HEK293 (cell line): ENCODE results near the gene HOXA3.

Experiments used
- BCL11A ChIP-seq: fragments of 450-650 bp; formaldehyde crosslinking; IDR thresholded peaks from 2 replicates; pipeline ENCODE4 v1.5.1; 2016; ENCODE audit warnings: low read depth, missing biosample characterization, missing genetic modification characterization
- BCL11B ChIP-seq: fragments of 450-650 bp; formaldehyde crosslinking; IDR thresholded peaks from 2 replicates; pipeline ENCODE4 v1.5.1; 2016; ENCODE audit warnings: low read depth, missing biosample characterization, missing genetic modification characterization
- EGR2 ChIP-seq: fragments of 450-650 bp; formaldehyde crosslinking; IDR thresholded peaks from 2 replicates; pipeline ENCODE4 v1.5.1; 2016; ENCODE audit warnings: low read depth, missing biosample characterization, missing genetic modification characterization
- HOXA7 ChIP-seq: sonication (generic); formaldehyde crosslinking; IDR thresholded peaks from 2 replicates; pipeline ENCODE4 v1.8.1; 2022; ENCODE audit warnings: missing genetic modification reagents, borderline replicate concordance
- KLF16 ChIP-seq: fragments of 450-650 bp; formaldehyde crosslinking; IDR thresholded peaks from 2 replicates; pipeline ENCODE4 v1.5.1; 2017; ENCODE audit warnings: missing biosample characterization, missing genetic modification characterization
- OSR2 ChIP-seq: fragments of 450-650 bp; formaldehyde crosslinking; IDR thresholded peaks from 2 replicates; pipeline ENCODE4 v1.5.1; 2016; ENCODE audit warnings: missing biosample characterization, missing genetic modification characterization
- SP3 ChIP-seq: fragments of 450-650 bp; formaldehyde crosslinking; IDR thresholded peaks from 2 replicates; pipeline ENCODE4 v1.5.1; 2016; ENCODE audit warnings: missing biosample characterization, missing genetic modification characterization
- WT1 ChIP-seq: fragments of 450-650 bp; formaldehyde crosslinking; IDR thresholded peaks from 2 replicates; pipeline ENCODE4 v1.5.1; 2016; ENCODE audit warnings: missing biosample characterization, missing genetic modification characterization
- ZBTB17 ChIP-seq: fragments of 450-650 bp; formaldehyde crosslinking; IDR thresholded peaks from 2 replicates; pipeline ENCODE4 v1.5.1; 2016; ENCODE audit warnings: missing biosample characterization, missing genetic modification characterization
- ZIC2 ChIP-seq: fragments of 450-650 bp; formaldehyde crosslinking; IDR thresholded peaks from 2 replicates; pipeline ENCODE4 v1.5.1; 2016; ENCODE audit warnings: missing biosample characterization, missing genetic modification characterization
- ZNF202 ChIP-seq: fragments of 450-650 bp; formaldehyde crosslinking; IDR thresholded peaks from 2 replicates; pipeline ENCODE4 v1.5.1; 2016; ENCODE audit warnings: missing biosample characterization, missing genetic modification characterization, borderline replicate concordance
- ZNF366 ChIP-seq: fragments of 450-650 bp; formaldehyde crosslinking; conservative IDR thresholded peaks from 2 replicates; pipeline ENCODE4 v1.5.1; 2016; ENCODE audit warnings: missing biosample characterization, missing genetic modification characterization
- ZNF423 ChIP-seq: fragments of 450-650 bp; formaldehyde crosslinking; IDR thresholded peaks from 2 replicates; pipeline ENCODE4 v1.5.1; 2016; ENCODE audit warnings: missing biosample characterization, missing genetic modification characterization
- ZNF426 ChIP-seq: fragments of 450-650 bp; formaldehyde crosslinking; IDR thresholded peaks from 2 replicates; pipeline ENCODE4 v1.5.1; 2017; ENCODE audit warnings: missing biosample characterization, missing genetic modification characterization, mild to moderate bottlenecking, inconsistent platforms, moderate library complexity
- ZNF510 ChIP-seq: fragments of 450-650 bp; formaldehyde crosslinking; IDR thresholded peaks from 2 replicates; pipeline ENCODE4 v1.5.1; 2018; ENCODE audit warnings: mild to moderate bottlenecking, missing genetic modification characterization, missing biosample characterization; ENCODE audit not compliant: insufficient replicate concordance
- ZNF555 ChIP-seq: fragments of 450-650 bp; formaldehyde crosslinking; conservative IDR thresholded peaks from 2 replicates; pipeline ENCODE4 v1.5.1; 2017; ENCODE audit warnings: missing biosample characterization, mild to moderate bottlenecking, missing genetic modification characterization, inconsistent platforms
- ZNF561 ChIP-seq: fragments of 450-650 bp; IDR thresholded peaks from 2 replicates; pipeline ENCODE4 v1.5.1; 2018; ENCODE audit warnings: missing biosample characterization, missing genetic modification characterization, borderline replicate concordance
- ZNF596 ChIP-seq: fragments of 450-650 bp; IDR thresholded peaks from 2 replicates; pipeline ENCODE4 v1.5.0; 2018; ENCODE audit warnings: missing biosample characterization, mild to moderate bottlenecking, missing genetic modification characterization, moderate library complexity
- TF ChIP-seq, protein P1 (sequence below): fragments of 450-650 bp; formaldehyde crosslinking; IDR thresholded peaks from 2 replicates; pipeline ENCODE4 v1.5.1; 2016; ENCODE audit warnings: missing biosample characterization, missing genetic modification characterization
- TF ChIP-seq, protein P2 (sequence below): fragments of 450-650 bp; formaldehyde crosslinking; IDR thresholded peaks from 2 replicates; pipeline ENCODE4 v1.5.1; 2016; ENCODE audit warnings: missing biosample characterization, missing genetic modification characterization
- TF ChIP-seq, protein P3 (sequence below): fragments of 450-650 bp; formaldehyde crosslinking; IDR thresholded peaks from 2 replicates; pipeline ENCODE4 v1.5.1; 2016; ENCODE audit warnings: missing biosample characterization, missing genetic modification characterization
- TF ChIP-seq, protein P4 (sequence below): fragments of 450-650 bp; formaldehyde crosslinking; IDR thresholded peaks from 2 replicates; pipeline ENCODE4 v1.5.1; 2017; ENCODE audit warnings: missing biosample characterization, missing genetic modification characterization
- TF ChIP-seq, protein P5 (sequence below): fragments of 450-650 bp; formaldehyde crosslinking; IDR thresholded peaks from 2 replicates; pipeline ENCODE4 v1.5.1; 2017; ENCODE audit warnings: missing biosample characterization, mild to moderate bottlenecking, missing genetic modification characterization, moderate library complexity
- TF ChIP-seq, protein P6 (sequence below): fragments of 450-650 bp; formaldehyde crosslinking; IDR thresholded peaks from 2 replicates; pipeline ENCODE4 v1.5.1; 2016; ENCODE audit warnings: missing biosample characterization, missing genetic modification characterization
- TF ChIP-seq, protein P7 (sequence below): fragments of 450-650 bp; formaldehyde crosslinking; IDR thresholded peaks from 2 replicates; pipeline ENCODE4 v1.5.1; 2016; ENCODE audit warnings: missing biosample characterization, missing genetic modification characterization

Gene HOXA3

DNA sequence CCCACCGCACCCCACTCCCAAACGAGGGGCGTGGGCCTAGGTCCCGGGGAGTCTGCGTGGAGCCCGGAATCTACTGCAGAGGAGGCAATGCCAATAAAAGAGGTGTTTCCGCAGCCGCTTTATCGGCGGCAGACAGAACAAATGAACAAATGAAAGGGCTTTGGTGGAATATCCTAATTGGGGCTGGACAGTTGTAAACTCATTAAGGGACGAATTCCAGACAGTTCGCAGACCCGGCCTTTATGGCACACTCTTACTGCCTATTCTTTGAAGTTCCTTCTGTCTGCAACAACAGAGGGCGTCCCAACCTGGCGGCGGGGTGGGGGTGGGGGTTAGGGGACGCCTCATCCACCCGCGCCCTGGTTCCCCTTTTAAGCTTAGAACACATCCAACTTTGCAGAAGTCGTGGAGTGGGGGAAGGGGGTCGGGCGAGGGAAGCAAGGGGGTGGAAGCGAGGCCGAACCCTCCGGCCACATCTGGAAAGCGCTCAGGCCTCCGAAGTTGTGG, 8.9 kb upstream of the HOXA3 start (continued):
- TF ChIP-seq, protein P1, sequence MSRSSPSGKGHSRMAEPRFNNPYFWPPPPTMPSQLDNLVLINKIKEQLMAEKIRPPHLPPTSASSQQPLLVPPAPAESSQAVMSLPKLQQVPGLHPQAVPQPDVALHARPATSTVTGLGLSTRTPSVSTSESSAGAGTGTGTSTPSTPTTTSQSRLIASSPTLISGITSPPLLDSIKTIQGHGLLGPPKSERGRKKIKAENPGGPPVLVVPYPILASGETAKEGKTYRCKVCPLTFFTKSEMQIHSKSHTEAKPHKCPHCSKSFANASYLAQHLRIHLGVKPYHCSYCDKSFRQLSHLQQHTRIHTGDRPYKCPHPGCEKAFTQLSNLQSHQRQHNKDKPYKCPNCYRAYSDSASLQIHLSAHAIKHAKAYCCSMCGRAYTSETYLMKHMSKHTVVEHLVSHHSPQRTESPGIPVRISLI (tag by site-specific recombination): no peak
- TF ChIP-seq EGR2 (tag by site-specific recombination): peak; percentile 57; the same call in 1 of the 2 replicates
- TF ChIP-seq, protein P2, sequence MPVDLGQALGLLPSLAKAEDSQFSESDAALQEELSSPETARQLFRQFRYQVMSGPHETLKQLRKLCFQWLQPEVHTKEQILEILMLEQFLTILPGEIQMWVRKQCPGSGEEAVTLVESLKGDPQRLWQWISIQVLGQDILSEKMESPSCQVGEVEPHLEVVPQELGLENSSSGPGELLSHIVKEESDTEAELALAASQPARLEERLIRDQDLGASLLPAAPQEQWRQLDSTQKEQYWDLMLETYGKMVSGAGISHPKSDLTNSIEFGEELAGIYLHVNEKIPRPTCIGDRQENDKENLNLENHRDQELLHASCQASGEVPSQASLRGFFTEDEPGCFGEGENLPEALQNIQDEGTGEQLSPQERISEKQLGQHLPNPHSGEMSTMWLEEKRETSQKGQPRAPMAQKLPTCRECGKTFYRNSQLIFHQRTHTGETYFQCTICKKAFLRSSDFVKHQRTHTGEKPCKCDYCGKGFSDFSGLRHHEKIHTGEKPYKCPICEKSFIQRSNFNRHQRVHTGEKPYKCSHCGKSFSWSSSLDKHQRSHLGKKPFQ (tag by site-specific recombination): no peak
- TF ChIP-seq BCL11B (tag by site-specific recombination): 0 out of 2 replicates have a peak, but pooled peaks have one; percentile 43
- TF ChIP-seq ZNF202: no peak
- no peak for TF ChIP-seq HOXA7
- 0 out of 2 replicates have a peak, but pooled peaks have one; percentile 29 for TF ChIP-seq ZNF366 (tag by site-specific recombination)
- TF ChIP-seq ZNF555: no peak
- peak; percentile 83 for TF ChIP-seq BCL11A (tag by site-specific recombination)
- TF ChIP-seq, protein P3, sequence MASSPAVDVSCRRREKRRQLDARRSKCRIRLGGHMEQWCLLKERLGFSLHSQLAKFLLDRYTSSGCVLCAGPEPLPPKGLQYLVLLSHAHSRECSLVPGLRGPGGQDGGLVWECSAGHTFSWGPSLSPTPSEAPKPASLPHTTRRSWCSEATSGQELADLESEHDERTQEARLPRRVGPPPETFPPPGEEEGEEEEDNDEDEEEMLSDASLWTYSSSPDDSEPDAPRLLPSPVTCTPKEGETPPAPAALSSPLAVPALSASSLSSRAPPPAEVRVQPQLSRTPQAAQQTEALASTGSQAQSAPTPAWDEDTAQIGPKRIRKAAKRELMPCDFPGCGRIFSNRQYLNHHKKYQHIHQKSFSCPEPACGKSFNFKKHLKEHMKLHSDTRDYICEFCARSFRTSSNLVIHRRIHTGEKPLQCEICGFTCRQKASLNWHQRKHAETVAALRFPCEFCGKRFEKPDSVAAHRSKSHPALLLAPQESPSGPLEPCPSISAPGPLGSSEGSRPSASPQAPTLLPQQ (tag by site-specific recombination): 0 out of 2 replicates have a peak, but pooled peaks have one; percentile 46
- TF ChIP-seq KLF16 (tag by site-specific recombination): 0 out of 2 replicates have a peak, but pooled peaks have one; percentile 30
- TF ChIP-seq, protein P4, sequence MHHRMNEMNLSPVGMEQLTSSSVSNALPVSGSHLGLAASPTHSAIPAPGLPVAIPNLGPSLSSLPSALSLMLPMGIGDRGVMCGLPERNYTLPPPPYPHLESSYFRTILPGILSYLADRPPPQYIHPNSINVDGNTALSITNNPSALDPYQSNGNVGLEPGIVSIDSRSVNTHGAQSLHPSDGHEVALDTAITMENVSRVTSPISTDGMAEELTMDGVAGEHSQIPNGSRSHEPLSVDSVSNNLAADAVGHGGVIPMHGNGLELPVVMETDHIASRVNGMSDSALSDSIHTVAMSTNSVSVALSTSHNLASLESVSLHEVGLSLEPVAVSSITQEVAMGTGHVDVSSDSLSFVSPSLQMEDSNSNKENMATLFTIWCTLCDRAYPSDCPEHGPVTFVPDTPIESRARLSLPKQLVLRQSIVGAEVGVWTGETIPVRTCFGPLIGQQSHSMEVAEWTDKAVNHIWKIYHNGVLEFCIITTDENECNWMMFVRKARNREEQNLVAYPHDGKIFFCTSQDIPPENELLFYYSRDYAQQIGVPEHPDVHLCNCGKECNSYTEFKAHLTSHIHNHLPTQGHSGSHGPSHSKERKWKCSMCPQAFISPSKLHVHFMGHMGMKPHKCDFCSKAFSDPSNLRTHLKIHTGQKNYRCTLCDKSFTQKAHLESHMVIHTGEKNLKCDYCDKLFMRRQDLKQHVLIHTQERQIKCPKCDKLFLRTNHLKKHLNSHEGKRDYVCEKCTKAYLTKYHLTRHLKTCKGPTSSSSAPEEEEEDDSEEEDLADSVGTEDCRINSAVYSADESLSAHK (tag by site-specific recombination): peak; percentile 59
- peak; percentile 3; the same call in 1 of the 2 replicates for TF ChIP-seq ZBTB17 (tag by site-specific recombination)
- TF ChIP-seq ZNF561 (tag by site-specific recombination): peak; percentile 28; the same call in 1 of the 2 replicates
- peak; percentile 66 for TF ChIP-seq OSR2
- 0 out of 2 replicates have a peak, but pooled peaks have one; percentile 22 for TF ChIP-seq SP3 (tag by site-specific recombination)
- no peak for TF ChIP-seq ZIC2 (tag by site-specific recombination)
- TF ChIP-seq, protein P5, sequence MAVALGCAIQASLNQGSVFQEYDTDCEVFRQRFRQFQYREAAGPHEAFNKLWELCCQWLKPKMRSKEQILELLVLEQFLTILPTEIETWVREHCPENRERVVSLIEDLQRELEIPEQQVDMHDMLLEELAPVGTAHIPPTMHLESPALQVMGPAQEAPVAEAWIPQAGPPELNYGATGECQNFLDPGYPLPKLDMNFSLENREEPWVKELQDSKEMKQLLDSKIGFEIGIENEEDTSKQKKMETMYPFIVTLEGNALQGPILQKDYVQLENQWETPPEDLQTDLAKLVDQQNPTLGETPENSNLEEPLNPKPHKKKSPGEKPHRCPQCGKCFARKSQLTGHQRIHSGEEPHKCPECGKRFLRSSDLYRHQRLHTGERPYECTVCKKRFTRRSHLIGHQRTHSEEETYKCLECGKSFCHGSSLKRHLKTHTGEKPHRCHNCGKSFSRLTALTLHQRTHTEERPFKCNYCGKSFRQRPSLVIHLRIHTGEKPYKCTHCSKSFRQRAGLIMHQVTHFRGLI (tag by site-specific recombination): no peak
- peak; percentile 69; the same call in 1 of the 2 replicates for TF ChIP-seq WT1 (tag by site-specific recombination)
- no peak; the same call in 1 of the 2 replicates for TF ChIP-seq ZNF596 (tag by site-specific recombination)
- TF ChIP-seq, protein P6, sequence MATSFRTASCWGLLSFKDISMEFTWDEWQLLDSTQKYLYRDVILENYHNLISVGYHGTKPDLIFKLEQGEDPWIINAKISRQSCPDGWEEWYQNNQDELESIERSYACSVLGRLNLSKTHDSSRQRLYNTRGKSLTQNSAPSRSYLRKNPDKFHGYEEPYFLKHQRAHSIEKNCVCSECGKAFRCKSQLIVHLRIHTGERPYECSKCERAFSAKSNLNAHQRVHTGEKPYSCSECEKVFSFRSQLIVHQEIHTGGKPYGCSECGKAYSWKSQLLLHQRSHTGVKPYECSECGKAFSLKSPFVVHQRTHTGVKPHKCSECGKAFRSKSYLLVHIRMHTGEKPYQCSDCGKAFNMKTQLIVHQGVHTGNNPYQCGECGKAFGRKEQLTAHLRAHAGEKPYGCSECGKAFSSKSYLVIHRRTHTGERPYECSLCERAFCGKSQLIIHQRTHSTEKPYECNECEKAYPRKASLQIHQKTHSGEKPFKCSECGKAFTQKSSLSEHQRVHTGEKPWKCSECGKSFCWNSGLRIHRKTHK: no peak
- TF ChIP-seq, protein P7, sequence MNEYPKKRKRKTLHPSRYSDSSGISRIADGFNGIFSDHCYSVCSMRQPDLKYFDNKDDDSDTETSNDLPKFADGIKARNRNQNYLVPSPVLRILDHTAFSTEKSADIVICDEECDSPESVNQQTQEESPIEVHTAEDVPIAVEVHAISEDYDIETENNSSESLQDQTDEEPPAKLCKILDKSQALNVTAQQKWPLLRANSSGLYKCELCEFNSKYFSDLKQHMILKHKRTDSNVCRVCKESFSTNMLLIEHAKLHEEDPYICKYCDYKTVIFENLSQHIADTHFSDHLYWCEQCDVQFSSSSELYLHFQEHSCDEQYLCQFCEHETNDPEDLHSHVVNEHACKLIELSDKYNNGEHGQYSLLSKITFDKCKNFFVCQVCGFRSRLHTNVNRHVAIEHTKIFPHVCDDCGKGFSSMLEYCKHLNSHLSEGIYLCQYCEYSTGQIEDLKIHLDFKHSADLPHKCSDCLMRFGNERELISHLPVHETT (tag by site-specific recombination): 0 out of 2 replicates have a peak, but pooled peaks have one; percentile 9
- no peak for TF ChIP-seq ZNF426 (tag by site-specific recombination)
- TF ChIP-seq ZNF510 (tag by site-specific recombination): no peak
- peak; percentile 57; the same call in 1 of the 2 replicates for TF ChIP-seq ZNF423 (tag by site-specific recombination)
